ENCODE measurements around the gene TKTL1.
"Not testable (repeated sequence)": the region's sequence is repeated elsewhere in the genome, so short reads cannot be mapped to it uniquely, and the experiment has no call there.

- TF ChIP-seq, protein P1, sequence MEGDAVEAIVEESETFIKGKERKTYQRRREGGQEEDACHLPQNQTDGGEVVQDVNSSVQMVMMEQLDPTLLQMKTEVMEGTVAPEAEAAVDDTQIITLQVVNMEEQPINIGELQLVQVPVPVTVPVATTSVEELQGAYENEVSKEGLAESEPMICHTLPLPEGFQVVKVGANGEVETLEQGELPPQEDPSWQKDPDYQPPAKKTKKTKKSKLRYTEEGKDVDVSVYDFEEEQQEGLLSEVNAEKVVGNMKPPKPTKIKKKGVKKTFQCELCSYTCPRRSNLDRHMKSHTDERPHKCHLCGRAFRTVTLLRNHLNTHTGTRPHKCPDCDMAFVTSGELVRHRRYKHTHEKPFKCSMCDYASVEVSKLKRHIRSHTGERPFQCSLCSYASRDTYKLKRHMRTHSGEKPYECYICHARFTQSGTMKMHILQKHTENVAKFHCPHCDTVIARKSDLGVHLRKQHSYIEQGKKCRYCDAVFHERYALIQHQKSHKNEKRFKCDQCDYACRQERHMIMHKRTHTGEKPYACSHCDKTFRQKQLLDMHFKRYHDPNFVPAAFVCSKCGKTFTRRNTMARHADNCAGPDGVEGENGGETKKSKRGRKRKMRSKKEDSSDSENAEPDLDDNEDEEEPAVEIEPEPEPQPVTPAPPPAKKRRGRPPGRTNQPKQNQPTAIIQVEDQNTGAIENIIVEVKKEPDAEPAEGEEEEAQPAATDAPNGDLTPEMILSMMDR (conservative IDR thresholded peaks at IDR 0.05 in 1 of 2, IDR thresholded peaks at IDR 0.05 in 1 of 2; ENCODE audit: low read depth in 1 of 2, low read length in 2 of 2), result not testable (repeated sequence)
- TF ChIP-seq EZH2 (IDR thresholded peaks at IDR 0.05; ENCODE audit: low read length, missing control alignments), result not testable (repeated sequence)
Observed at GRCh38 chrX:154269245-154269644, 26.4 kb upstream of the TKTL1 start.

All from fibroblast of lung (primary cell).